GM12875 (cell line): ENCODE measurements around the gene RBCK1.

Experiments used
- H3K4me3 ChIP-seq: one replicate; pipeline ENCODE4 v1.5.1; 2011; ENCODE audit warnings: low read depth, low read length, control low read depth
- CTCF ChIP-seq: IDR thresholded peaks from 2 replicates; pipeline ENCODE4 v1.5.1; 2011; ENCODE audit warnings: low read depth, mild to moderate bottlenecking, control low read depth, inconsistent platforms, low read length, moderate library complexity, borderline replicate concordance; ENCODE audit not compliant: insufficient read depth

RBCK1 gene

GRCh38 chr20:397432-398237 is 10.5 kb upstream of the RBCK1 start:
- no peak for TF ChIP-seq CTCF
- no peak overlapping the region for H3K4me3 ChIP-seq

GRCh38 chr20:399182-399707 is 8.9 kb upstream of the RBCK1 start:
- H3K4me3 ChIP-seq, result no peak overlapping the region
- TF ChIP-seq CTCF, result no peak

- TF ChIP-seq CTCF, result no peak
- H3K4me3 ChIP-seq, result no peak overlapping the region
Measured at GRCh38 chr20:400128-400453, 8.0 kb upstream of the RBCK1 start.

- H3K4me3 ChIP-seq, result no peak overlapping the region
Measured at GRCh38 chr20:400454-401275, 7.4 kb upstream of the RBCK1 start.

GRCh38 chr20:401682-402495 is 6.2 kb upstream of the RBCK1 start:
- no peak overlapping the region for H3K4me3 ChIP-seq
- no peak for TF ChIP-seq CTCF

More at GRCh38 chr20:400454-401275, 7.4 kb upstream of the RBCK1 start:
- no peak for TF ChIP-seq CTCF

- no peak overlapping the region for H3K4me3 ChIP-seq
- TF ChIP-seq CTCF, result no peak
Measured at GRCh38 chr20:402496-402885, 5.6 kb upstream of the RBCK1 start.
